RWPE1 (cell line): ENCODE measurements around the gene DBP.

Source experiments
- CTCF ChIA-PET: fragments of 350-600 bp; sonication (Branson Sonifier 250); formaldehyde crosslinking; extraction: SDS; loops from one replicate; lab custom pipeline; 2021; lab: Yijun Ruan, JAX
- POLR2A ChIA-PET: fragments of 400-600 bp; formaldehyde crosslinking; extraction: SDS; loops from one replicate; lab custom pipeline; 2020; ENCODE audit warnings: antibody characterized with exemption; ENCODE audit not compliant: low non-redundant PET; lab: Yijun Ruan, JAX
- DNase-seq: peaks from one replicate; pipeline ENCODE4 v3.0.0; 2012; ENCODE audit warnings: low spot score
- H3K27ac ChIP-seq: fragments of 450-650 bp; 2 replicates; pipeline ENCODE4 v1.5.1; 2017
- TF ChIP-seq, protein P1 (sequence below): fragments of 450-650 bp; conservative IDR thresholded peaks from 2 replicates; pipeline ENCODE4 v1.5.1; 2017; ENCODE audit warnings: low read depth, mild to moderate bottlenecking

DBP gene

DNA sequence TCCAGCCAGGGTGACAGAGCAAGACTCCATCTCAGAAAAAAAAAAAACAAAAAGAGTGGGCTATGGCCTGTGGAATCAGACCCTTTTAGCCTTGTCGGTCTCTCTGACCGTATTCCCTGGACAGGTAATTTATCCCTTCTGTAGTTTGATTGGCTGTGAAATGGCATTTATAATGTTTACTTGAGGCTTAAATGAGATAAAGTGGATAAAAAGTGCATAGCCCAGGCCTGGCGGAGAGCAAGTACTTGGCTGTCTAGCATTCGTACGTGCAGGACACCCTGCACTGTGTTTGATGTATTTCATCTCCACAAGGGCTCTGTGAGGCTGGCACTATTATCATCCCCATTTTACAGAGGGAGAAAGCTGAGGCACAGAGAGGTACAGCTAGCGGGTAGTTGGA, 28.6 kb upstream of the DBP start:
- ChIA-PET POLR2A (no interaction called here), CTCF (interaction anchor here (1.0 kb wide), 1 partner anchor 10 kb away, joined by 3 read pairs; no protein-coding TSS in a partner anchor)
- DNase-seq = no peak
- no peak overlapping the region for H3K27ac ChIP-seq
- TF ChIP-seq, protein P1, sequence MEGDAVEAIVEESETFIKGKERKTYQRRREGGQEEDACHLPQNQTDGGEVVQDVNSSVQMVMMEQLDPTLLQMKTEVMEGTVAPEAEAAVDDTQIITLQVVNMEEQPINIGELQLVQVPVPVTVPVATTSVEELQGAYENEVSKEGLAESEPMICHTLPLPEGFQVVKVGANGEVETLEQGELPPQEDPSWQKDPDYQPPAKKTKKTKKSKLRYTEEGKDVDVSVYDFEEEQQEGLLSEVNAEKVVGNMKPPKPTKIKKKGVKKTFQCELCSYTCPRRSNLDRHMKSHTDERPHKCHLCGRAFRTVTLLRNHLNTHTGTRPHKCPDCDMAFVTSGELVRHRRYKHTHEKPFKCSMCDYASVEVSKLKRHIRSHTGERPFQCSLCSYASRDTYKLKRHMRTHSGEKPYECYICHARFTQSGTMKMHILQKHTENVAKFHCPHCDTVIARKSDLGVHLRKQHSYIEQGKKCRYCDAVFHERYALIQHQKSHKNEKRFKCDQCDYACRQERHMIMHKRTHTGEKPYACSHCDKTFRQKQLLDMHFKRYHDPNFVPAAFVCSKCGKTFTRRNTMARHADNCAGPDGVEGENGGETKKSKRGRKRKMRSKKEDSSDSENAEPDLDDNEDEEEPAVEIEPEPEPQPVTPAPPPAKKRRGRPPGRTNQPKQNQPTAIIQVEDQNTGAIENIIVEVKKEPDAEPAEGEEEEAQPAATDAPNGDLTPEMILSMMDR = no peak

DNA sequence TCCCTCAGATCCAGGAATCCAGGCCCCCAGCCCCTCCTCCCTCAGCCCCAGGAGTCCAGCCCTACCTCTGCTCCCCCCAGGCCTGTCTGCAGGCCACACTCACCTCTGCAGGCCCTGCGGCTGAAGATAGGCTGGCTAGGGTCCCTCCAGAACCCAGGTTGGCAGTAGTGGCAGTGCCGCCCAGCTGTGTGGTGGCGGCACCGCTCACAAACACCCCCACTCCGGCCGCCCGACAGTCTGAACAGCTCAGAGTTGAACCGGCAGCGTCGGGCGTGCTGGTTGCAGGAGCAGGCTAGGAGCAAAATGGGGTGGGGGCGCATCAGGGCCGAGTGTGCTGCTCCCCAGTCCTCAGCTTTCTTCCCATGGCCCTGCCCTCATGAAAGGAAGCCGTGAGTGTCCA, 27.3 kb upstream of the DBP start:
- H3K27ac ChIP-seq = no peak overlapping the region
- POLR2A ChIA-PET = no interaction called here
- CTCF ChIA-PET = interaction anchor here (1.3 kb wide), 1 partner anchor 11 kb away, joined by 3 read pairs; no protein-coding TSS in a partner anchor
- TF ChIP-seq, protein P1 = no peak
- DNase-seq = no peak

- DNase-seq = no peak
- no peak overlapping the region for H3K27ac ChIP-seq
- POLR2A ChIA-PET = no interaction called here
- CTCF ChIA-PET = interaction anchor here (0.5 to 0.6 kb wide), 2 partner anchors 13 to 1530 kb away, joined by 3 read pairs; no protein-coding TSS in a partner anchor
- TF ChIP-seq, protein P1 = no peak
Observed at GRCh38 chr19:48663667-48664066, 26.5 kb upstream of the DBP start.

GRCh38 chr19:48661711-48662090, 24.5 kb upstream of the DBP start:
- TF ChIP-seq, protein P1 = no peak
- CTCF ChIA-PET = interaction anchor here (0.6 kb wide), 1 partner anchor 465 kb away, joined by 7 read pairs; no protein-coding TSS in a partner anchor
- POLR2A ChIA-PET = no interaction called here
- no peak for DNase-seq
- H3K27ac ChIP-seq = peak overlapping the region; percentile 80

- ChIA-PET POLR2A (no interaction called here), CTCF (interaction anchor here (0.6 kb wide), 1 partner anchor 466 kb away, joined by 7 read pairs; no protein-coding TSS in a partner anchor)
- peak; percentile 95 for DNase-seq
- peak overlapping the region; percentile 80 for H3K27ac ChIP-seq
- TF ChIP-seq, protein P1 = no peak
Observed at GRCh38 chr19:48660852-48661710, 23.9 kb upstream of the DBP start.

DNA sequence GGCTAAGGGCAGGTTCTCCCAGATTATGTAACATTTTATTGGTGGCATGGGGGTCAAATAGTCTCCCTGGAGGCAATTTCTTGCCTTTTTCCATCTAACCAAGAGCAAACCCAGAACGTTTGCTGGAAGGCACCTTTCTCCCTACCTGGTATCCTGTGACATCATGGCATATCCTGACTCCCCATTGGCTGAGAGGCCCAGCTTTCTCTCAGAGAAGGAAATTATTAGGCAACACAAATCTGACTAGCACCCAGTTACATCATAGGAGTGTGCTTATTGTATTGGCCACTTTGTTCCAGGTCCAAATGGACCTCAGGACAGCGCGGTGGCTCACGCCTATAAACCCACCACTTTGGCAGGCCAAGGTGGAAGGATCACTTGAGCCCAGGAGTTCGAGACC, 22.6 kb upstream of the DBP start:
- ChIA-PET CTCF (no interaction called here), POLR2A (interaction anchor here (0.7 kb wide), 1 partner anchor 30 kb away, joined by 3 read pairs; no protein-coding TSS in a partner anchor)
- H3K27ac ChIP-seq = peak overlapping the region; percentile 80
- TF ChIP-seq, protein P1 = no peak
- peak; percentile 82 for DNase-seq
